Sigmoid colon (tissue), 4 donors: Measurements from ENCODE around the gene PKHD1.

ENCODE experiments used
- CTCF ChIP-seq, 4 experiments: fragments of 450-650 bp in 3 of 4; fragments of 200-600 bp in 1 of 4; IDR thresholded peaks; one replicate each; pipeline ENCODE4 v1.5.1; 2016 to 2019; ENCODE audit warnings: antibody characterized with exemption in 4 of 4, mild to moderate bottlenecking in 3 of 4, moderate library complexity in 2 of 4
- EP300 ChIP-seq, 4 donors: sonication (generic); formaldehyde crosslinking; IDR thresholded peaks; one replicate each; pipeline ENCODE4 v1.6.1; 2017; ENCODE audit warnings: antibody characterized with exemption in 4 of 4
- POLR2A ChIP-seq, 2 donors: fragments of 450-650 bp; IDR thresholded peaks; one replicate each; pipeline ENCODE4 v1.6.1; 2016; ENCODE audit warnings: antibody characterized with exemption in 2 of 2, mild to moderate bottlenecking in 2 of 2, moderate library complexity in 2 of 2
- POLR2AphosphoS5 ChIP-seq, 4 donors: sonication (generic); formaldehyde crosslinking; IDR thresholded peaks; one replicate each; pipeline ENCODE4 v1.6.1; 2017; ENCODE audit warnings: antibody characterized with exemption in 4 of 4

- TF ChIP-seq POLR2A (IDR thresholded peaks at IDR 0.05): no peak
- TF ChIP-seq CTCF (IDR thresholded peaks at IDR 0.05): no peak
- no peak for TF ChIP-seq POLR2AphosphoS5 (IDR thresholded peaks at IDR 0.05)
- TF ChIP-seq EP300 (IDR thresholded peaks at IDR 0.05): no peak
Observed at GRCh38 chr6:51976374-51976773, 111.0 kb downstream of the PKHD1 start.
